Body of pancreas (tissue), 4 donors: Measurements from ENCODE around the gene OXLD1. TPM values are rescaled to one million over a fixed set of nuclear protein-coding genes. Genes with fewer than 3 reads are reported as not detected.

Experiments
- ATAC-seq: fragments of 150-250 bp; one replicate; pipeline ENCODE4 v1.9.1; 2016
- DNase-seq, 4 donors: peaks; one replicate each; pipeline ENCODE4 v3.0.0-alpha.2; 2019
- H3K27ac ChIP-seq, 4 donors: fragments of 200-600 bp; sonication (generic); 1 replicate in 3 of 4; 2 replicates in 1 of 4; pipeline versions ENCODE4 v1.5.1 to v1.6.1; 2016 to 2019; ENCODE audit warnings: mild to moderate bottlenecking in 1 of 4, mixed read lengths in 1 of 4, moderate library complexity in 1 of 4
- H3K27me3 ChIP-seq, 2 donors: fragments of 200-600 bp; sonication (generic); one replicate each; pipeline ENCODE4 v1.6.0; 2016; ENCODE audit warnings: mild to moderate bottlenecking in 1 of 2
- H3K36me3 ChIP-seq, 2 donors: fragments of 200-600 bp; sonication (generic); replicated peaks in 1 of 2; 2 replicates each; pipeline ENCODE4 v1.5.1; 2016; ENCODE audit warnings: low read depth in 2 of 2; ENCODE audit not compliant: insufficient read depth in 1 of 2
- H3K4me1 ChIP-seq: fragments of 200-600 bp; sonication (generic); one replicate; pipeline ENCODE4 v1.6.0; 2016
- H3K4me3 ChIP-seq, 2 donors: fragments of 200-600 bp; sonication (generic); 1 replicate in 1 of 2; 2 replicates in 1 of 2; pipeline ENCODE4 v1.5.1; 2016 to 2019
- H3K9me3 ChIP-seq, 3 donors: fragments of 200-600 bp; sonication (generic); 1 replicate in 2 of 3; 2 replicates in 1 of 3; pipeline ENCODE4 v1.5.1; 2016
- CTCF ChIP-seq, 7 experiments: fragments of 450-650 bp in 4 of 7; fragments of 200-600 bp in 3 of 7; sonication (generic) in 3 of 7; IDR thresholded peaks; one replicate each; pipeline ENCODE4 v1.5.1; 2016 to 2019; ENCODE audit warnings: antibody characterized with exemption in 7 of 7
- POLR2A ChIP-seq, 3 donors: fragments of 450-650 bp; IDR thresholded peaks; one replicate each; pipeline ENCODE4 v1.6.1; 2016; ENCODE audit warnings: antibody characterized with exemption in 3 of 3, mild to moderate bottlenecking in 2 of 3
- WGBS, 2 donors: methylation state at CpG; one replicate each; pipeline ENCODE4 v1.1.5; 2017; 5-methylcytosine and 5-hydroxymethylcytosine counted together
- intact Hi-C: fragments of 100-400 bp; cut with DNase I; formaldehyde crosslinking; loops from one replicate; pipeline ENCODE4 v1.15.1; 2023
- total RNA-seq, 2 donors: library from RNA; depleted of rRNA; stranded (reverse); fragments of >200 nt; gene quantifications; one replicate each; pipeline ENCODE4 v1.1.0, GENCODE V29; 2016

The OXLD1 gene
- total RNA-seq, 2 donors from 2014 or later, result 18.1 to 23.3 TPM

DNA sequence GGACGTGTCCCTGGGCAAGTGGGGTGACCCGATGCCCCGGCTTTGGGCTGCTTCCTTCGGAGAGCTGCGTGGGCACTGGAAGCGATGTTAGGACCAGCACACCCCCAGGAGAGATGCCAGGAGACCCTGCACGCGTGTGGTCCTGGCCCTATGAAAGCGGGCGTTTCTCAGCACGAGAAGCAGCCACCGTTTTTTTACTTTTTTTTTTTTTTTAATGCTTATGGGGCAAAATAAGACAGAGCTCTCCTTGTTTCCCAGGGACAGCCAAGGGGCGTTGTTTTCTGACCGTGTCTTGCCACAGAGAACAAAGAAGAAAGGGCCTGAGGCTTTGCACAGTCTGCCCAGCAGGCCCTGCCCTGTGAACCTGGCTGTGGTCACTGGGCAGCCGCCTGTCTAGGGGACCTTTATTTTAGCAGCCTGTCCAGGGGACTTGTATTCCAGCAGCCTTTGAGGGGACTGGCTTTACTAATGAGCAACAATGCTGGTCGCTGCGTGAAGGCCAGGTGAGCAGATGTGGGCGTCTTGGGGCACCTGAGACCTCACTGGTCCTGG is 46.7 kb upstream of the OXLD1 start:
- Histone ChIP-seq H3K27ac (peak overlapping the region; percentile 91 to 95 (median 94)), H3K27me3 (no peaks in the 10 kb centered on the region), H3K4me3 (peak overlapping the region; percentile 45 to 58), H3K4me1 (peaks cover 54% of the 10 kb centered on the region), H3K36me3 (peaks cover 0 to 3% of the 10 kb centered on the region in 2 donors), H3K9me3 (no peaks in the 10 kb centered on the region)
- peak in 3 of 4 donors; percentile 38 to 54 (median 53) for DNase-seq
- intact Hi-C loops, result no loop called here
- 12 to 14% methylated on average over 14 to 18 of the region's 18 CpGs for WGBS, 2 donors
- peak; percentile 5 for ATAC-seq
- TF ChIP-seq POLR2A (IDR thresholded peaks at IDR 0.05), result no peak
- no peak for TF ChIP-seq CTCF (IDR thresholded peaks at IDR 0.05)

GRCh38 chr17:81712468-81713003 is 46.1 kb upstream of the OXLD1 start:
- DNase-seq (peak; percentile 55 to 65 (median 61)), ATAC-seq (peak; percentile 22)
- Histone ChIP-seq H3K9me3 (no peaks in the 10 kb centered on the region), H3K4me1 (peaks cover 54% of the 10 kb centered on the region), H3K27ac (peak overlapping the region; percentile 91 to 95 (median 94)), H3K27me3 (no peaks in the 10 kb centered on the region), H3K36me3 (peaks cover 0 to under 1% of the 10 kb centered on the region in 2 donors), H3K4me3 (peak overlapping the region; percentile 45 to 58)
- intact Hi-C loops, result no loop called here
- 1 to 10% methylated on average over 4 to 31 of the region's 41 CpGs for WGBS, 2 donors
- TF ChIP-seq POLR2A (IDR thresholded peaks at IDR 0.05) (peak in 1 of 3 donors; percentile 19), CTCF (IDR thresholded peaks at IDR 0.05) (peak in 5 of 7 experiments; percentile 7 to 39 (median 32))

DNA sequence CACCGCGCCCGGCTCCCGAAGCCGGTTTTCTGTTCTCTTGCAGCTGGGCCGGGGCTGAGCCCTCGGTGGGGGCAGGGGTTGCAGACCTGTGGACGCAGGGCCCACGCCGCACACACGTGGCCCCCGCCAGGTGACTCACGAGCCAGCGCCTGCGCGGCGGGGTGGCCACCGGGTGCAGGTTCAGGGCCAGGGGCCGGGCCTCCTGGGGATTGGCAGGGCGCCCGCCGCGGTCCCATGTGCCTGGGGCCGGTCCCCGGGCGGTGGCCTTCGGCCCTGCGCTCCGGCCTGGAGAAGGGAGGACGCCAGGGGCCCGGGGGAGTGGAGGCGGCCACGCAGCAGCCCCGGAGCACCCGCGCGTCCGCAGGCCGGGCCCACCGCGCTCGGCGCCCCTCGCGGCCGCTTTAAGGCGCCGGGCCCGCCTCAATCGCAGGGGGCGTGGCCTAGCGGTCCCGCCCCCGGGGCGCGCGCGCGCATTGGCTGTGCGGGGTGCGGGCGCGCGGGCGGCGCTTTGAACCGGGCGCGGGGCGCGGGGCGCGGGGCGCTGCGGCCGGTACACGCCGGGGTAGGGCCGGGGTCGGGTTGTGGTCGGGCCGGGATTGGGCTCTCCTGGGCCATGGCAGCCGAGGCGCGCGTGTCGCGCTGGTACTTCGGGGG is 45.5 kb upstream of the OXLD1 start, which contains the start of gene SLC25A10:
Gene SLC25A10, plus strand, starts transcription at position 471 of the 654 bp plus-strand sequence. Its CDS starts 143 bp downstream, at position 614.
- intact Hi-C loops, result no loop called here
- no peaks in the 10 kb centered on the region for H3K27me3 ChIP-seq
- H3K36me3 ChIP-seq, result no peaks in the 10 kb centered on the region
- H3K9me3 ChIP-seq, result no peaks in the 10 kb centered on the region
- DNase-seq, result peak; percentile 93 to 97 (median 95)
- peaks cover 54% of the 10 kb centered on the region for H3K4me1 ChIP-seq
- H3K27ac ChIP-seq, result peak within 1 kb of the TSS; percentile 91 to 95 (median 94)
- TF ChIP-seq POLR2A (IDR thresholded peaks at IDR 0.05), result peak; percentile 5 to 81 (median 64)
- peak in 3 of 7 experiments; percentile 4 to 43 (median 40) for TF ChIP-seq CTCF (IDR thresholded peaks at IDR 0.05)
- ATAC-seq, result peak; percentile 85
- H3K4me3 ChIP-seq, result peak within 1 kb of the TSS; percentile 45 to 58
- 1% methylated on average over 57 of the region's 89 CpGs; no CpG with 5 or more reads in 1 of the 2 donors for WGBS, 2 donors

DNA sequence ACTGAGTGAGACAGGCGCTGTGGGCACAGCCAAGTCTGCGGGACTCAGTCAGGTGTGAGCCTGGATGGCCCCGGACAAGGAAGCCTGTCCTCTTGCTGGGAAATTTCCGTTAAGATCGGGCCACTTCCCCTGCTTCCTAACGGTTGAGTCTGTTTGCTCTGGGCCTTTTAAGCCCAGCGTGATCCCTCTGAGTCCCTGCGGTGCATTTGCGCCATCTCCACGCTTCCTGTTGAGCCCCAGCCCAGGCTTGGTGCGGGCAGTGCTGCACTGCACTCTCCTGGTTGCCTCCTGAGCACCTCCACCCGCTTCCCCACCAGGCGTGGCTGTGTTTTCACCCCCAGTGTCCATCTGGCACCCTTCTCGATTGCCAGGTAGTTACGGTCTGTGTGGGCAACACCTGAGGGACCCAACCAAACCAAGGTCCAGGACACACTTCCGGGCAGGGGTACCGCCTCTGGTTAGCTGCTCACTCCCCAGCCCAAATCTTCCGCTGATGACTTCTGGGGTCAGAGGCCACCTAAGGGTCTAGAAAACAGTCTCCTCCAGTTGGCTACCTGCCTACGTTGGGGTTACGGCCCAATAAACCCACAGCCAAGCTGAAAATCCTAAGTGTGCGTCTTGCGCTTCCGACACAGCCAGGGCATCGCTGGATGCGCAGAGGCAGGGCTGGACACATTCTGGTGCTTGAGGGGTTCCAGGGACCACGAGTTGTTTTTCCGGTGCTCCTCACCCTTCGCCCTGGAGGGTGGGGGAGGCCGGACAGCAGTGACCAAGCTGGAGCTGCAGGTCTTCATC is 44.3 kb upstream of the OXLD1 start:
- H3K4me3 ChIP-seq, result no peak overlapping the region
- intact Hi-C loops, result no loop called here
- H3K27me3 ChIP-seq, result no peaks in the 10 kb centered on the region
- DNase-seq (peak in 3 of 4 donors; percentile 34 to 42 (median 39)), ATAC-seq (no peak)
- peaks cover 54% of the 10 kb centered on the region for H3K4me1 ChIP-seq
- H3K9me3 ChIP-seq, result no peaks in the 10 kb centered on the region
- TF ChIP-seq POLR2A (IDR thresholded peaks at IDR 0.05), result no peak
- no peak for TF ChIP-seq CTCF (IDR thresholded peaks at IDR 0.05)
- 40 to 45% methylated on average over 19 to 29 of the region's 29 CpGs for WGBS, 2 donors
- H3K36me3 ChIP-seq, result peaks cover 0 to 5% of the 10 kb centered on the region in 2 donors
- peak overlapping the region; percentile 33 to 95 (median 92) for H3K27ac ChIP-seq
